Astrocyte of the spinal cord (primary cell): ENCODE results near the gene PPFIA3.

Experiments
- DNase-seq: peaks from one replicate; pipeline ENCODE4 v3.0.0; 2011; ENCODE audit warnings: low read depth, low spot score
- H3K4me3 ChIP-seq: 2 replicates; pipeline ENCODE4 v1.5.1; 2011; ENCODE audit warnings: low read depth, mild to moderate bottlenecking, low read length, moderate library complexity
- in situ Hi-C: cut with HindIII; loops from 2 replicates; pipeline ENCODE4 v1.10.0; 2017; ENCODE audit warnings: low sequenced_read_pairs
- TF ChIP-seq, protein P1 (sequence below): IDR thresholded peaks from 2 replicates; pipeline ENCODE4 v1.5.1; 2012; ENCODE audit warnings: low read depth, mild to moderate bottlenecking, low read length, inconsistent platforms

Gene PPFIA3

DNA sequence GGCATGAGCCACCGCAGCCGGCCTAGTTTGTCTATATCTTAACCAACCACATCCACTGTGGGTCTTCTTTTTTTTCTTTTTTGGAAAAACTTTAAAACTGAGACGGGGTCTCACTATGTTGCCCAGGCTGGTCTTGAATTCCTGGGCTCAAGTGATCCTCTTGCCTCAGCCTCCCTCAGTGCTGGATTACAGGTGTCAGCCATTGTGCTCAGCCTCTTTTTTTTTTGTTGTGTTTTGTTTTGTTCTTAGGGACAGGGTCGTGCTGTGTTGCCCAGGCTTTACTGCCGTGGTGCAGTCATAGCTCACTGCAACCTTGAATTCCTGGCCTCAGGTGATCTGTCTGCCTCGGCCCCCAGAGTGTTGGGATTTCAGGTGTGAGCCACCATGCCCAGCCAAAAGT lies 26.7 kb upstream of the PPFIA3 start:
- in situ Hi-C loops = no loop called here
- TF ChIP-seq, protein P1, sequence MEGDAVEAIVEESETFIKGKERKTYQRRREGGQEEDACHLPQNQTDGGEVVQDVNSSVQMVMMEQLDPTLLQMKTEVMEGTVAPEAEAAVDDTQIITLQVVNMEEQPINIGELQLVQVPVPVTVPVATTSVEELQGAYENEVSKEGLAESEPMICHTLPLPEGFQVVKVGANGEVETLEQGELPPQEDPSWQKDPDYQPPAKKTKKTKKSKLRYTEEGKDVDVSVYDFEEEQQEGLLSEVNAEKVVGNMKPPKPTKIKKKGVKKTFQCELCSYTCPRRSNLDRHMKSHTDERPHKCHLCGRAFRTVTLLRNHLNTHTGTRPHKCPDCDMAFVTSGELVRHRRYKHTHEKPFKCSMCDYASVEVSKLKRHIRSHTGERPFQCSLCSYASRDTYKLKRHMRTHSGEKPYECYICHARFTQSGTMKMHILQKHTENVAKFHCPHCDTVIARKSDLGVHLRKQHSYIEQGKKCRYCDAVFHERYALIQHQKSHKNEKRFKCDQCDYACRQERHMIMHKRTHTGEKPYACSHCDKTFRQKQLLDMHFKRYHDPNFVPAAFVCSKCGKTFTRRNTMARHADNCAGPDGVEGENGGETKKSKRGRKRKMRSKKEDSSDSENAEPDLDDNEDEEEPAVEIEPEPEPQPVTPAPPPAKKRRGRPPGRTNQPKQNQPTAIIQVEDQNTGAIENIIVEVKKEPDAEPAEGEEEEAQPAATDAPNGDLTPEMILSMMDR = no peak
- no peak for DNase-seq
- no peak overlapping the region for H3K4me3 ChIP-seq

DNA sequence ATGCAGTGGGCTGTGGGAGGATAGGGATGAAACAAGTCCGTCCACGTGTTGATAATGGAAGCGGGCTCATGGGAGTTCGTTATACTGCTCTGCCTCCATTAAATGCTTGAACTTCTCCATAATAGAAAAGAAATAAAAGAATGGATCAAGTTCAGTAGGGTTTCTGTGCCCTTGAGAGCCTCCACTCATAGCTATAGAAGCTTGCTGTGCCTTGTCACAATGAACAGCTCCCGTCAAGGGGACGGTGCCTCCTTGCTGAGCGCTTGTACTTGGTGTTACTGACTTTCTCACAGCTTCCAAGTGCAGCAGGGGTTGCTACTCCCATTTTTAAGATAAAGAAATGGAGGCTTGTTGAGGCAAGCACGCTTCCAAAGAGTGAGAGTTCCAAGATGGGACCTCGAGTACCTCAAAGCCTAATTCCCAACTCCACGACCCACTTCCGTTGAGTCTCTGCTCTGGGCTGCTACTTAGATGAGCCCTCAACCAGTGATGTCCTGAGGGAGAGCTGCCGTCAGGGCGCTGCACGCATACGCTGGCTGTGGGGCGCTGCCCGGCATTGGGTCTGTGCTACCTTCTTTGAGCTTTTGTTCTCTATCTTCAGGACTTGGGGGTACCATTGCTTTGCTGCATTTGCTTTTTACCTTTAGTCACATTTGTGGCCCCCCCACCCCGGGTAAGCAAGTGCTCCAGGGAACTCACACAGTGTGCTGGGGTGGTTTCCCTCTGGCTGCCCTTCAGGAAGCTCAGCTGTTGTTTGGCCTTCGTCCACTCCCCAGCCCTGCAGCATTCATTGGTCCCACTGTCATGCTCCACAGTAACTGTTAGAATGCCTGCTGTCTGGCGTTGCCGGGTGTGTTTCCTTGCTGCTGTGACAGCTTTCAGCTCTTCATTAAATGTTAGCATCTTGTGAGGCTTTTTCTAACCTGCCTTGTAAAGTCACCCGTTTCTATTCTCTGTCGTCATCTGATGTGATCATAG lies 24.6 kb upstream of the PPFIA3 start:
- H3K4me3 ChIP-seq = no peak overlapping the region
- in situ Hi-C loops = no loop called here
- TF ChIP-seq, protein P1 = no peak
- DNase-seq = no peak

DNA sequence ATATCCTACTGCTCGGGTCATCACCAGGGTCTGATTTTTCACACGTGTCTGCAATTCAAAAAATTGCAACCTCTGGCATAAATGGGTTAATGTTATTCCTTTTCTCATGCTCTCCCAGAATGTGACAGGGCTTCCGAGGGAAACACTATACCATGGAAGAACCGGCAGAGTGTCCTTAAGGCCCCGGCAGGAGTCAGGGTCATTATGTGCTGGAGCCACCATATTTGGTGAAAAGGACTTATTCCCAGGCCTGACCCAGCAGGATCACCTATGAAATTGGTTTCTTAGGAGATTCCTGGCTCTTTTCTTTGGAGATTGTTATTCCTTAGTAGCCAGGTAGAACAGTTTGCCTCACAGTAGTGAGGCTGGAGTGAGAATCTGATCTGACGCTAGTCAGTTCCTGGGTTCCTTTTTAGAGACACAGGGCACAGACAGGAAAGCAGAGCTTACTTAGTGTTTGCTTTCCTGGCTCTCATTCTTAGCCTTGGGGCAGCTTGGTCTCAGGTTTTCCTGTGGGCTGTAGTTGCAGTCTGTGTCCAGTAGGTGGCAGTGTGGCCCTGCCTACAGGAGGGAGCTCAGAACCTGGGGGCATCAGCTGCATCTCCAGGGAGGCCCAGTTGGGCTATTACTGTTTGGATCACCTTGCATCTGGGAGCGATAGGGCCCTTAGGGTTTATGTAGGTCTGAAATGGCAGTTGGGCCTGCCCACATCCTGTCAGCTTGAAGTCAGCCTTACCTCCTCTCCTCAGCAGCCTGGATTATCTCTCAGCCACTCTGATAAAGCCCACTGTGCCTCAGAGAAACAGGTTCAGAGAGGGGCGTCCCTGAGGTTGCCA lies 21.7 kb upstream of the PPFIA3 start:
- H3K4me3 ChIP-seq = no peak overlapping the region
- peak; percentile 70 for DNase-seq
- TF ChIP-seq, protein P1 = peak; percentile 100
- in situ Hi-C loops = no loop called here

DNA sequence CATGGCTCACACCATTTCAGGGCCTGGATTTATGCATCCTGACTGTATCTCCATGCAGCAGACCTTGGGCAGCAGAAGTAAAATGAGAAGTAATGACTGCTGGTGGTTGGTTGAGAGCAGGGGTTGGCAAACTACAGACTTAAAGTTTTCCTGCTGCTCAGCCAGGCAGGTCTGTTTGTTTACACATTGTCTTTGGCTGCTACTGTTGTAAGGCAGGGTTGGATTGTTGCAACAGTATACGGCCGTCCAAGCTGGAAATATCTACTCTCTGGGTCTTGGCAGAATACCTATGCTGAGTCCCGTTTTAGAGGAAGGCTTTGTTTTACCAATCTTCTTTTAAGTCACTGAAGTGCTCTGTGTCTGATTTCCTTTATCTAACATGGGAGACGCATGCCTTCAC lies 20.5 kb upstream of the PPFIA3 start:
- in situ Hi-C loops = no loop called here
- DNase-seq = no peak
- TF ChIP-seq, protein P1 = no peak
- no peak overlapping the region for H3K4me3 ChIP-seq

DNA sequence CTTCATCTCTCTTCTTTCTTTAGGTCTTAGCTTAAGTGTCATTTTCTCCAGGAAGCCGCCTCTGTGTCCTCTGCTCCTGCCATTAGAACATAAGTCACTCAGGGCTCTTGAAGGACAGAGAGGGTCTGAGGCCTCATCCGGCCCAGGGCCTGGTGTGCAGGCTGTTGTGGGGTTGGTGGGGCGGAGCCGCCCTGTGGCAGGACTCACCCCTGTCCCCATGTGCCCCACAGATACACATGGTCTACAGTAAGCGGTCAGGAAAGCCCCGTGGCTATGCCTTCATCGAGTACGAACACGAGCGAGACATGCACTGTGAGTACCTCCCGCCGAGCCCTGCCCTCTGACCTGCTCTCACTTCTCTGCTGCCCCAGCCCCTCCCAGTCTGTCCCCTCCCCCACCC lies 18.2 kb upstream of the PPFIA3 start:
- no peak overlapping the region for H3K4me3 ChIP-seq
- no peak for DNase-seq
- in situ Hi-C loops = no loop called here
- TF ChIP-seq, protein P1 = no peak

DNA sequence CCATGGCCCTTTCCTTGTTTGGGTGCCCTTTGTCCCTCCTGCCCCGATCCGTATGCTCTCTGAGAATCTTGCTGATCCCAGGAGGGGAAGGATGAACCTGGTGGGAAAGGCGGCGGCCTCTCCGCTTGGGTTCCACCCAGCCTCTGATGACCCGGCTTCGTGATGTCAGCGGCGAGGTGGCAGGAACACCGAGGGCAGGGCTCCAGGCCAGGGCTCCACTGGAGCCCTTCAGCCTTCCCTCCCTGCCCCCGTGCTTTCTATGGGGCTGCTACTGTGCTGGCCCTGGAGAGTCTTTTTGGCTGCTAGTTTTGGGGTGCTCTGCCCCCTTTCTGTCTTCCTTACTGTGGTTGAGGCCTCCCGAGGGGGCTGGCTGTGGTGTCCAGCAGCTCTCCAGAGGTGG lies 17.0 kb upstream of the PPFIA3 start:
- DNase-seq = no peak
- H3K4me3 ChIP-seq = no peak overlapping the region
- in situ Hi-C loops = no loop called here
- TF ChIP-seq, protein P1 = no peak
